GM12872 (cell line): Measurements from ENCODE around the gene EGR4.

Source experiments
- CTCF ChIP-seq: IDR thresholded peaks from 3 replicates; pipeline ENCODE4 v1.5.1; 2011; ENCODE audit warnings: low read depth, mild to moderate bottlenecking, low read length, moderate library complexity; ENCODE audit not compliant: insufficient read depth

The EGR4 gene

GRCh38 chr2:73290049-73290839 lies 3.1 kb downstream of the EGR4 start:
- peak; percentile 85 for TF ChIP-seq CTCF

GRCh38 chr2:73289304-73289703 lies 4.0 kb downstream of the EGR4 start:
- TF ChIP-seq CTCF, result no peak

- TF ChIP-seq CTCF, result no peak
These were observed 7.2 kb downstream of the EGR4 start for GRCh38 chr2:73286134-73286655.

GRCh38 chr2:73285159-73285739 lies 8.1 kb downstream of the EGR4 start:
- no peak for TF ChIP-seq CTCF

GRCh38 chr2:73284296-73285158 lies 8.8 kb downstream of the EGR4 start, which contains the start of gene FBXO41:
Gene FBXO41 (minus strand): TSS chr2:73284478. CDS start chr2:73269630, 14,848 bp downstream.
- no peak for TF ChIP-seq CTCF

GRCh38 chr2:73283545-73284295 lies 9.6 kb downstream of the EGR4 start:
- TF ChIP-seq CTCF, result no peak
